GM23338 (cell line): ENCODE data around the gene B4GALT2. TPM values are rescaled to one million over a fixed set of nuclear protein-coding genes. Genes with fewer than 3 reads are reported as not detected.

Experiments
- ATAC-seq: fragments of 200-7000 bp; cut with Tn5 transposase; 3 replicates; pipeline ENCODE4 v1.9.1; 2020
- DNase-seq: peaks from one replicate; pipeline ENCODE4 v3.0.0-alpha.2; 2015; ENCODE audit warnings: low spot score
- H2AFZ ChIP-seq: fragments of 200-600 bp; sonication (generic); 2 replicates; pipeline ENCODE4 v1.8.0; 2016; ENCODE audit warnings: antibody characterized with exemption, mild to moderate bottlenecking, moderate library complexity
- H3F3A ChIP-seq: fragments of 200-600 bp; sonication (generic); replicated peaks from 2 replicates; pipeline ENCODE4 v1.8.0; 2017; ENCODE audit warnings: antibody characterized with exemption, mixed run types, low read depth
- H3K27ac ChIP-seq: fragments of 200-600 bp; sonication (generic); 2 replicates; pipeline ENCODE4 v1.6.1; 2016; ENCODE audit warnings: low read depth
- H3K27me3 ChIP-seq: fragments of 200-600 bp; sonication (generic); 2 replicates; pipeline ENCODE4 v1.8.0; 2016; ENCODE audit warnings: mild to moderate bottlenecking, mixed run types, moderate library complexity; ENCODE audit not compliant: insufficient read depth
- H3K36me3 ChIP-seq: fragments of 200-600 bp; sonication (generic); 2 replicates; pipeline ENCODE4 v1.8.0; 2016; ENCODE audit warnings: mild to moderate bottlenecking; ENCODE audit not compliant: insufficient read depth
- H3K4me1 ChIP-seq: fragments of 200-600 bp; sonication (generic); 2 replicates; pipeline ENCODE4 v1.8.0; 2016; ENCODE audit warnings: mild to moderate bottlenecking, moderate library complexity; ENCODE audit not compliant: insufficient read depth
- H3K4me2 ChIP-seq: fragments of 200-600 bp; sonication (generic); 2 replicates; pipeline ENCODE4 v1.7.1; 2017; ENCODE audit warnings: mixed run types
- H3K4me3 ChIP-seq: fragments of 200-600 bp; sonication (generic); 2 replicates; pipeline ENCODE4 v1.6.1; 2016; ENCODE audit warnings: mixed run types
- H3K79me2 ChIP-seq: fragments of 200-600 bp; sonication (generic); replicated peaks from 2 replicates; pipeline ENCODE4 v1.8.0; 2017; ENCODE audit warnings: mild to moderate bottlenecking; ENCODE audit not compliant: insufficient read depth
- H3K9me2 ChIP-seq: fragments of 200-600 bp; sonication (generic); 2 replicates; pipeline ENCODE4 v1.8.0; 2017; ENCODE audit not compliant: insufficient read depth
- H4K20me1 ChIP-seq: fragments of 200-600 bp; sonication (generic); replicated peaks from 2 replicates; pipeline ENCODE4 v1.8.0; 2017; ENCODE audit warnings: mild to moderate bottlenecking; ENCODE audit not compliant: insufficient read depth
- H3K27ac Mint-ChIP-seq: 2 replicates; pipeline ENCODE4 v1.8.0; 2020; ENCODE audit warnings: inconsistent platforms, mild to moderate bottlenecking, moderate library complexity, mixed read lengths
- H3K27me3 Mint-ChIP-seq: 3 replicates; pipeline ENCODE4 v1.8.0; 2022; ENCODE audit warnings: low read depth, mild to moderate bottlenecking, moderate library complexity, mixed read lengths, inconsistent platforms; ENCODE audit not compliant: insufficient read depth, poor library complexity
- H3K36me3 Mint-ChIP-seq: 3 replicates; pipeline ENCODE4 v1.8.0; 2021; ENCODE audit warnings: low read depth, mild to moderate bottlenecking, inconsistent platforms, moderate library complexity, mixed read lengths
- H3K4me1 Mint-ChIP-seq: 3 replicates; pipeline ENCODE4 v1.8.0; 2020; ENCODE audit warnings: mild to moderate bottlenecking, inconsistent platforms, mixed read lengths
- H3K4me3 Mint-ChIP-seq: 3 replicates; pipeline ENCODE4 v1.8.0; 2021; ENCODE audit warnings: moderate library complexity, mild to moderate bottlenecking, inconsistent platforms, mixed read lengths
- H3K9me3 Mint-ChIP-seq: 3 replicates; pipeline ENCODE4 v1.8.0; 2020; ENCODE audit warnings: moderate library complexity, mild to moderate bottlenecking, inconsistent platforms, mixed read lengths
- CTCF ChIP-seq, 2 experiments: fragments of 200-600 bp in 1 of 2; sonication (generic) in 1 of 2; conservative IDR thresholded peaks; 2 replicates each; pipeline versions ENCODE4 v1.5.1 to v1.6.1; 2016 to 2017; ENCODE audit warnings: antibody characterized with exemption in 2 of 2, low read depth in 2 of 2, mild to moderate bottlenecking in 2 of 2, moderate library complexity in 1 of 2
- ETS1 ChIP-seq: IDR thresholded peaks from 2 replicates; pipeline ENCODE4 v1.6.1; 2016; ENCODE audit warnings: antibody characterized with exemption
- EZH2 ChIP-seq: fragments of 200-600 bp; sonication (generic); IDR thresholded peaks from one replicate; pipeline ENCODE4 v1.8.0; 2017; ENCODE audit warnings: antibody characterized with exemption, mild to moderate bottlenecking, low read depth; ENCODE audit not compliant: unreplicated experiment
- JUNB ChIP-seq: IDR thresholded peaks from one replicate; pipeline ENCODE4 v1.6.1; 2016; ENCODE audit warnings: antibody characterized with exemption; ENCODE audit not compliant: unreplicated experiment
- NANOG ChIP-seq: IDR thresholded peaks from 2 replicates; pipeline ENCODE4 v1.6.1; 2016; ENCODE audit warnings: antibody characterized with exemption, borderline replicate concordance
- POLR2AphosphoS5 ChIP-seq: IDR thresholded peaks from 2 replicates; pipeline ENCODE4 v1.6.1; 2016; ENCODE audit warnings: antibody characterized with exemption, low read depth
- REST ChIP-seq: IDR thresholded peaks from one replicate; pipeline ENCODE4 v1.6.1; 2018; ENCODE audit warnings: antibody characterized with exemption; ENCODE audit not compliant: unreplicated experiment
- STAT1 ChIP-seq: IDR thresholded peaks from one replicate; pipeline ENCODE4 v1.6.1; 2016; ENCODE audit warnings: antibody characterized with exemption; ENCODE audit not compliant: unreplicated experiment
- ZNF114 ChIP-seq: fragments of 250-450 bp; sonication (Bioruptor Pico); IDR thresholded peaks from 2 replicates; pipeline ENCODE4 v1.5.0; 2020; ENCODE audit warnings: mild to moderate bottlenecking, moderate library complexity
- ZNF331 ChIP-seq: fragments of 250-450 bp; sonication (Bioruptor Pico); IDR thresholded peaks from 2 replicates; pipeline ENCODE4 v1.5.0; 2020; ENCODE audit warnings: low read depth, mild to moderate bottlenecking, moderate library complexity
- ZNF462 ChIP-seq: fragments of 250-450 bp; sonication (Bioruptor Pico); IDR thresholded peaks from 2 replicates; pipeline ENCODE4 v1.5.0; 2020; ENCODE audit warnings: mild to moderate bottlenecking, moderate library complexity
- polyA plus RNA-seq: library from polyadenylated mRNA; unstranded; fragments of >200 nt; fragmentation: Nextera tagmentation; extraction: Ambion mirVana; gene quantifications from 2 replicates; pipeline ENCODE4 v1.2.1, GENCODE V29; 2016
- total RNA-seq: library from RNA; depleted of rRNA; stranded (reverse); fragments of >200 nt; shearing (Covaris generic); gene quantifications from 2 replicates; pipeline ENCODE4 v1.2.3, GENCODE V29; 2014

Gene B4GALT2
- total and polyA plus RNA-seq, 2 experiments from 2014 or later: 22.4 to 63.1 TPM

GRCh38 chr1:44033041-44033575 lies 54.1 kb downstream of the B4GALT2 start (continued):
- no peak for TF ChIP-seq ZNF462
- no peak for TF ChIP-seq ETS1
- no peak for TF ChIP-seq JUNB

- Histone ChIP-seq H3K4me2 (peak overlapping the region; percentile 90; the same call in 1 of the 2 replicates), H3K27ac (no peak overlapping the region), H3F3A (peaks cover 21% of the 10 kb centered on the region), H3K4me3 (no peak overlapping the region), H3K36me3 (no peaks in the 10 kb centered on the region), H3K79me2 (peaks cover 5% of the 10 kb centered on the region), H2AFZ (no peak overlapping the region), H4K20me1 (no peaks in the 10 kb centered on the region; the same call in 1 of the 2 replicates), H3K27me3 (no peaks in the 10 kb centered on the region), H3K9me2 (no peaks in the 10 kb centered on the region), H3K4me1 (peaks cover 24% of the 10 kb centered on the region)
- ATAC-seq (no peak), DNase-seq (no peak)
- H3K9me3 Mint-ChIP-seq: peaks cover under 1% of the 10 kb centered on the region; the same call in 1 of the 3 replicates
- no peak overlapping the region for H3K4me3 Mint-ChIP-seq
- H3K27me3 Mint-ChIP-seq: peaks cover 6% of the 10 kb centered on the region
- H3K4me1 Mint-ChIP-seq: peaks cover 37% of the 10 kb centered on the region
- peaks cover 7% of the 10 kb centered on the region for H3K36me3 Mint-ChIP-seq
- no peak overlapping the region for H3K27ac Mint-ChIP-seq
- TF ChIP-seq REST (no peak), STAT1 (no peak), JUNB (no peak), EZH2 (no peak), NANOG (no peak), ETS1 (no peak), ZNF331 (no peak), ZNF114 (no peak), POLR2AphosphoS5 (no peak), CTCF (conservative IDR thresholded peaks at IDR 0.05; ENCODE audit: low read depth in 2 of 2) (no peak)
Measured at GRCh38 chr1:44033756-44034155, 54.7 kb downstream of the B4GALT2 start.
